NK-92 (cell line): ENCODE data around the gene OR9Q1.
"Not testable (repeated sequence)": the region's sequence is repeated elsewhere in the genome, so short reads cannot be mapped to it uniquely, and the experiment has no call there.

ENCODE experiments used
- DNase-seq: peaks from one replicate; lab custom pipeline; 2025; ENCODE audit not compliant: unreplicated experiment; lab: John Stamatoyannopoulos, UW

The OR9Q1 gene

GRCh38 chr11:58133309-58134076 lies 109.8 kb downstream of the OR9Q1 start:
- no peak for DNase-seq

- DNase-seq, result no peak
Observed at GRCh38 chr11:58134151-58134550, 110.5 kb downstream of the OR9Q1 start.

DNA sequence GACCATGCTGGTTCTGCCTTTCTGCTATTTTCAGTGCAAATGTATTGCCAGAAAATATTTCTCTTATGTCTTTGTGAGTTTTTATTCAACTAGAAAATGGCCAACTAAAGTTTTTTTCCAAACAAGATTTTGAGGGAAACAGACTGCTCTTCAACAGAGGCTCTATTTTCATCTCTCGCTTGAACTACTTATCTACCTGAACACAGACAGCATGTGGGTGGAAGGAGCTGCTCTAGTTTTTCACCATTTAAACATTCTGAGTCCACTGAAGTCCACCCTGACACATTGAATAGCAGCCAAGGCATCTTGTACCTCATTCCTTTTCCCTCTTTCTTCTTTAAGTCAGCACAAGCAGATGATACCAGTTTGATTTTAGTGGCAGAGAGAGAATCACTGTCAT lies 111.5 kb downstream of the OR9Q1 start:
- DNase-seq, result no peak

- DNase-seq, result no peak
Observed at GRCh38 chr11:58142761-58143160, 119.1 kb downstream of the OR9Q1 start.

- no peak for DNase-seq
Observed at GRCh38 chr11:58152781-58153180, 129.1 kb downstream of the OR9Q1 start.

DNA sequence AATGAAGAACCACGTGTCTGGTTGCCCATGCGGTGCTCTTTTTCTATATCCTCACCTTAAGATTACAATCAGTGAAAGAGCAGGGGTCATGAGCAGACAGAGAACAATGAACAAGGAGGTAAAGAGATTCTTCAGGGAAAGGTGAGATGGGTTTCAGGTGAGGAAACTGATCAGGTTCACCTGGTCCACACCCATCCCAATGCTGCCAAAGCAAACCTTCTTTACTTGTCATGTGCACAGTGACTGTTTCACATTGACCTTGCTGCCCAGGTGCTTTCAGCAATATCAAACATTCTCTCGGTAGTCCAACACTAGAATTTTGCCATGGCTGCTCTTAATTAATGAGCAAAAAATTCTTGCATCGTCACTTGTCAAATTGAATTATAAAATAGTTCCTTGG lies 140.7 kb downstream of the OR9Q1 start:
- no peak for DNase-seq

DNA sequence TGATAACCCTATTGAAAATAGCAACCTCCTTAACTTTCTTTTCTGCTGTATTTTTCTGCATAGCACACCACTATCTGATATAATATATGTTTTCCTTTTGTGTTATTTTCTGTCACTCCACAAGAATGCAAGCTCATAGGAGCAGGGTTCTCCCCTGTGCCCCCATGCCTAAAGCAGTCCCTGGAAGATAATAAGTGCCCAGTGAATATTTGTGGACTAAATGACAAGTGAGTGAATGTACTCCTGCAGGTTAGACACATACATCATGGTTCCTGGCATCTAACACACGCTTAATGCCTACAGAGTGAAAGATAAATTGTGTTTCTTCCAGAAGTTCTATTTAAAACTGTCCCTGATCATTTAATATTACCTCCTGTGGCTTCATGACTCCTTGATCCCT lies 141.3 kb downstream of the OR9Q1 start:
- no peak for DNase-seq

DNA sequence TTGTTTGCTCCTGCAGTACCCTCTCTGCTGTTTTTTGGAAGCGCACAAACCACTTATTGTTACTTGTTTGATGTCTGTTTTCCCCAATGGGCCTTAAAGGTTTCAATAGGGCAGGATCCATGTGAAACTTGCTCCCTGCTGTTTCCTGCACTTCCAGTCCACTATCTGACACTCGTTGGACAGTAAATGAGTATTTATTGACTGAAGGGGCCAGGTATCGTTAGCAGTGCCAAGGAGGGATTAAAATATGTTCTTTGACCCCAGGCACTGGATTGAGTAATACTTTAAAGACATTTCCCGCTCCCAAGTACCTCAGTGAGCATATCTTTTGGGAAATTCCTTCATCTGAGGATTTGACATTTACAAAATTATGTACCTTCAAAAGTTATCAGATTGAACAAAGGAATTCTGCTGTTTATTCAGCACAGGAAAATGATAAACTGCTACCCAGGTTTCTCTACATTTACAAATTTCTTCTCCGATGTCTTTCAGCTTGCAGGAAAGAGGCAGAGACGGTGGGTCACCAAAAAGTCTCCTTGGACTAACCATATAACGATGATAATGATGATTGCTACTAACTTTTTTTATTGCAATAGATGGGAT lies 141.9 kb downstream of the OR9Q1 start:
- DNase-seq, result no peak

DNA sequence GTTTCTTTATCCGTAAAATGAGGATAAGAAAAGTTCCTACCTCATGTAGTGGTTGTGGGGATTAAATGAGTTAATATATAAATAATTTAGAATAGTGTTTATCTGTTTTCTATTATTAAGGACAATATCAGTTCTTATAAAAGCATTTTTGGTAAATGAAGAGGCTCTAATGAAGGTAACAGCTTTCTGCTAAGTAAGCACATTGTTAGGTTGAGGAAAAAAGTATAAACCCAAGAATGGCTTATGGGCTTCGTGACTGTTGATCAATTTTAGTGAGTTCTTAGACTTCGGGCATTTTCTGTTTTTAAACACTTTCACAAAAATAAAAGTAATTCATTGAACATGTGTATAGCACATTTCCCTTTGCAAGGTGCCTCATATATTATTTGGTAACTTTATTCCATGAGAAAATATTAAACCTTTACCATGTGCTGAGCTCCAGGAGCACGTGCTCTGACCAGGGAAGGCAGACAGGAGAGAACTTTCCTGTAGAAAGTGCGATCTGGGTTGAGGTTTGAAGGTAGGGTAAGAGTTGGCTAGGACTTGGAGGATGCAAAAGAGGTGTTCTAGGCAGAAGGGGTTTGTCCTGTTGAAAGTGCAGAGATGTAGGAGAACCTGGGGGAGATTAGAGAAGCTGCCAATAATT lies 153.9 kb downstream of the OR9Q1 start:
- DNase-seq, result no peak

DNA sequence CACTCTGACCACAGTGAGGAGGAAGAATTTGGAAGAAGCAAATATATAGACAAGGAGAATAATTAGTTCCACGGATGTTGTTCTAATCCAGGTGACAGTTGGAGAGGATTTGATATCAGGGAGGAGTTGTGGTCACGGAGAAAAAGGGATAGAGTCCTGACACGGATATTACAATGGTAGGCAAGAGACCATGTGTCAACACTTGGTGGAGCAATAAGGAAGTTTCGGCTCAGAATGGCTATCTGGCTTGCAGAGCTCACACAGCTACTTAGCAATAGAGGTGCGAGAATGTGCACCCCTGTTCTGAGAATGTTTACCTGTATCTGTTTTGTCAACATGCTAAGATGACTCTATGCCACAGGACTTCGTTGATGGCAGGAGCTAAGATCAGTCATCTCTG lies 154.8 kb downstream of the OR9Q1 start:
- DNase-seq, result no peak

GRCh38 chr11:58179648-58180047 lies 156.0 kb downstream of the OR9Q1 start:
- no peak for DNase-seq

- no peak for DNase-seq
Observed at GRCh38 chr11:58186938-58187337, 163.3 kb downstream of the OR9Q1 start.

- DNase-seq, result no peak
Observed at GRCh38 chr11:58188770-58189169, 165.1 kb downstream of the OR9Q1 start, which contains the start of gene OR9Q2. TSS of gene OR9Q2 (plus strand) at chr11:58189070. CDS start at chr11:58190491, 1,421 bp downstream.

- no peak for DNase-seq
Observed at GRCh38 chr11:58192229-58192628, 168.5 kb downstream of the OR9Q1 start.

DNA sequence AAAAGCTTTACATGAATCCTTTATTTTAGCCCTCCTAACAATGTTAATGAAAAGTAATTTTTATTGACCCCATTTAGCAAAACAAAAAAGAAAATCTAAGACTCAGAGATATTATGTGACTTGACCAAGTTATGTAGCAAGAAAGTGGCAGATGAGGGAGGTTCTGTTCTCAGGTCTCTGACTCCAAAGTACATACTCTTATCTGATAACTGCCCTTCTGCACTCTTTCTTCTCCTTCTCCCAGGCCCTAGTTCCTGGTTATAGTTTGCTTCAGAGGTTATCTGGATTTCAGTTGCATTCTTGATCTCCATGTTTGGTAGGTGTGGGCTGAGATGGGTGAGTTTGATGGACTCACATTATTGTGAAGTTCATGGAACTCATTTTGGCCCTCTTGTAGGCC lies 169.7 kb downstream of the OR9Q1 start:
- no peak for DNase-seq

DNA sequence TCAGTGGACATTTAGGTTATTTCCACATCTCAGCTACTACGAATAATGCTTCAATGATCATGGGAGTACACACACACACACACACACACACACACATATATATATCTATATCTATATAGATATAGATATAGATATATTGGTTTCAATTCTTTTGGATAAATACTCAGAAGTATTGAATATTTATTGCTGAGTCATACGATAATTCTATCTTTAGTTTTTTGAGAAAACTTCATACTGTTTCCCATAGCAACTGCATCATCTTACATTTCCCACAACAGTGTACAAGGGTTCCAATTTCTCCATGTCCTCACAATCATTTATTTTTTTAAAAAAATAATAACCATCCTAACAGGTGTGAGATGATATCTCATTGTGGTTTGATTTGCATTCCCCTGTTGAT lies 172.3 kb downstream of the OR9Q1 start:
- no peak for DNase-seq

DNA sequence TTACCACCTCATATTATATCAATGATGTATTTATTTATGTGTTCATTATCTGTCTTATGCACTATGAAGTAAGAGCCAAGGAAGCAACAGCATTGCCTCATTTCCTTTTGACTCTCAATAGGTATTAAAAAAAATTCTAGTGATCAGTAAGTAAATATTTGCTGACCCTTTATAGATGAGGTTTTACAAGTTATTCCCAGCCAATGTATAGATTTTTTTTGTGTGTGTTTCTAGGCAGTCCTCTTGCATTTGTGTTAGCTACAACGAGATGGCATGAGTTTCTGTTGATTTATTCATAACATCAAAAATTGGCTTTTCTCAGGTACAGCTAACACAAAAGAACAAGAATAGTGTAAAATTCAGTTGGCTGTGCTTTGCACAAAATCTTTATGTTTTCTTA lies 175.6 kb downstream of the OR9Q1 start:
- no peak for DNase-seq

GRCh38 chr11:58204042-58204441 lies 180.4 kb downstream of the OR9Q1 start, which contains the start of gene OR1S2:
TSS of gene OR1S2 (minus strand) at chr11:58204142. CDS start at chr11:58204142, 0 bp downstream.
- DNase-seq, result no peak

DNA sequence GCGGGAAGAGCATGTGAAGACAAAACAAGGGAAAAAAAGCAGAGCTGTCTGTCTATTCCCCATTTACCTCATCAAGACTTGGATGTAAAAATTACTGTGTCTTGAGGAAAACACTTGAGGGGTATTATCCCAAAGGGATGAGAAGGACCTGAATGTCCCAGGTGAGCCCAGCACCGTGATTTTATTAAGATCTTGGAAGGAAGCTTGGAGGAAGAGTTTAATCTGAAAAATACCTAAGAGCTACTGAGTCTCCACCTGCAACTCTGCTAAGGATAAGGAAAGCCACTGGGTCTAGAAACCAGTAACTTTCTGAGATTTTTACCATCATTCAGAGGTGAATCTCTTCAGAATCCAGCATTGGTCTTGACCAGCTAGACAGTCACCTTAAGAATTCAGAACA lies 188.7 kb downstream of the OR9Q1 start, which contains the start of gene OR1S1:
TSS of gene OR1S1 (plus strand) at position 301 of the 400 bp plus-strand sequence.
- DNase-seq, result not testable (repeated sequence)

- no peak for DNase-seq
Observed at GRCh38 chr11:58216476-58216875, 192.8 kb downstream of the OR9Q1 start.

DNA sequence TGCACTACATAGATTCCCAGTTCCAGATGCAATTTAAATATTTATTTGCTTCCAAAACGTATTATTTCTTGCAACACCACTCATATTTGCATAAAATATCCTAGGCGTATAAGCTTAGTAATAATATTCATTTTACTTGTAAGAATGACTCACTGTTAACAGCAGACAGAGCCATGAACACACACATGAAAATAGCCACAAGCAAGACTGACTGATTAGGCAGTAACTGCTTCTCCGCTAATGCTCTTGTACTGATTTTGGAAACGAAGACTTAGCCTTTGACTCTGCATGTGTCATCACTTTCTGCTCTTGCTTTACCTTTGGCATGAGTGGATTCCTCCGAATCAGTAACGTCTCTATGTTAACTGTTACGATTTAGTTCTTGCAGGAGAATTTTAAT lies 199.0 kb downstream of the OR9Q1 start:
- DNase-seq, result no peak
